Stimulated activated CD4-positive, alpha-beta T cell treated with anti-CD3 and anti-CD28 coated beads, Interleukin-4, amount 100 ng/mL, for 48 hours (primary cell): ENCODE measurements around the gene FAR1.
"Not testable (repeated sequence)": the region's sequence is repeated elsewhere in the genome, so short reads cannot be mapped to it uniquely, and the experiment has no call there.

Experiments used
- DNase-seq, 2 donors: peaks; one replicate each; pipeline ENCODE4 v3.0.0-alpha.2; 2020; ENCODE audit warnings: low read depth in 2 of 2

The FAR1 gene

DNA sequence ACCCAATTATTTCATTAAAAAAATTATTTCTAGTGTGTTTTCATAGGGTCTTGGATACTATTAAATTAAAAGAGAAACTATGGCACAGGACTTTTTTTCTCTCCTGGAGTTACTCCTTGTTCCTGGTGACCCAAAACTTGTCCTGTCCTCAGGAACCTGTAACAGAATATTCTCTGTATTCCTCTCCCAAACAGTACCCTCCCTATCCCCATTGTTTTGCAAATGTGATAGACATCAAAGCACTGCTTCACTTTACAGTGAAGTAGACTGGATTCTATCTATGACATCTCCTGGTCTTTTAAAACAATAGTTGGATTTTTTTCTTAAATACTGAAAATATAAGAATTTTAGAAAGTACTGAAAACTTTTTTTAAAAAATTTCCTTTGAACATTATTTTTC is 37.2 kb downstream of the FAR1 start:
- DNase-seq = no peak

DNA sequence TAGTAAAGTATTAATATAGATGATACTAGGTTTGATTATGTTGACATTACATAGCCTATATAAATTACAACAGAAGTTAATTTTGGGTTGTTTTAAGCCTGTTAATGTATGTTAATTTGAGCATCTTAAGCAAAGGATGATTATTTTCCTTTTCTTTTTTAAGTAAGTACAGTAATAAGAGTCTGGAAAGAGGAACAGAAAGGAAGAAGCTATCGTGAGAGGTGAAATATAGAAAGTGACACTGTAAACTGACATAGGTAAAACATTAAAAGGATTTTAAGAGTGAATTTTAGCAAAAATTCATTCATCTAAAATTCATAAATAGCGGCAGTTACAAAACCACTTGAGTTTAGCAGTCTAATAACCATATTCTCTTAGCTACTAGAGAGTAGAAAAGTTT is 45.5 kb downstream of the FAR1 start:
- no peak for DNase-seq

DNA sequence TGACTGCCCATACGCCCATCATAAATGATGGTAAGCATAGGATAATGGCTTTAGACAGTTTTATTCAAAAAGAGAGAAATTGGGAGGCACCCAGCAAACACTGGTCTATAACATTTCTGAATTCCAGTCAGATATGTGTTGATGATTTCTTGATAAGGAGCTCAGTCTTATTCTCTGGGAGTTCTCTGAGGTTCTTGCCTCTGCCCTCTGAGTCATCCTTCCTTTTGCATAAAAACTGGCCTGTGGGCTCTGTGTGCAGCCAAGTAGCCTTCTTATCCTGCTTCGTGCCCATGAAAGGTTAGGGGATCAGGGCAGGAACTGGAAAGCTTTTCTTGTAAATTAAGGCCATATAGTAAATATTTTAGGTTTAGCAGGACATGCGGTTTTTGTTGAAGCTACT is 48.9 kb downstream of the FAR1 start:
- no peak for DNase-seq

DNA sequence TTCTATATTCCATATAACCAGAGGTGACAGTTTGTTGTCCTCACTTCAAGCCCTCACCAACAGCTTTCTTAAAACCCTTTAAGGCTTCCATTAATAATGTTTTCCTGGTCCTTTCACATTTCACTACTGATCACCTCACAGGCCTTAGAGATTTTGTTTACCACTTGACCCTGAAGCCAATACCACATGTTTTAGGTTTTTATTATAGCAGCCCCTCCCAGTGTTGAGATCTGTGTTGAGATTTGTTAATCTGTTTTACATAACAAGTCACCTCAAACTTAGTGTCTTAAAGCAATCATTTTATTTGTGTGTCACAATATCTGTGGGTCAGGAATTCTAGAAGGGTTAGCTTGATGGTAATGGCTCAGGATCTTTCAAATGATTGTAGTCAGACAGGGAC is 49.9 kb downstream of the FAR1 start:
- DNase-seq = no peak

DNA sequence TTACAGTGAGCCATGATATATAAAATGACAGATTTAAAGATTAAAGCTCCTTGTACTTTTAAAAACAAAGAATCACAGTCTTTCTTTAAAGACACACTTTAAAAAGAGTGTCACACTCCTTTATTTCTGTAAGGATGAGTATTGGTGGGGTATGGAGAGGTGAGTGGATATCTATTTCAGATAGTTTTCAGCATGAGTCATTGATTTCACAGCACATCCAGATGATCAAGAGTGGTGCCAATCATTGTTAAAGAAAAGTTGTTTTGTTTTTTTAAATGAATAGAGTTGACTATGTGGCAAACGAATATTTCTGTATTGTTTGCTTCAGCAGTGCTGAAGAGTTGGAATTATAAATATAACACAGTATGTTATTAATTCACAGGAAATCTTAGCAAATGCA is 52.5 kb downstream of the FAR1 start:
- DNase-seq = no peak

DNA sequence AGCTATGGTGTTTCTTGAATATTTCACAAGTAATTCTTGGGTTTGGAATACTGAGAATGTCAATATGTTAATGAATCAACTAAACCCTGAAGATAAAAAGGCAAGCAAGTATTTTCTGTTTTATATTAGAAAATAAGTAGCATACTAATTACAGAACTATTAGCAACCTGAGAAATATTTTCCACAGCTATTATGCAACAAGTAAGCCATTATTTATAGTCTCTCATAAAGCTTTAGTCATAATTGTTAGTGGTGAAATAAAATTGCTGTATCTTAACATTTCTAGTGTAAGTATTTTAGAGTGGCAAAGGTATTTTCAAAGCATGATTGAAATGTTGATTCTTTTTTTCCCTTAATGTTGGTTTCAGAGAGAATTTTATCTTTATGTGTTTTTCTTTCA is 53.3 kb downstream of the FAR1 start:
- DNase-seq = no peak

DNA sequence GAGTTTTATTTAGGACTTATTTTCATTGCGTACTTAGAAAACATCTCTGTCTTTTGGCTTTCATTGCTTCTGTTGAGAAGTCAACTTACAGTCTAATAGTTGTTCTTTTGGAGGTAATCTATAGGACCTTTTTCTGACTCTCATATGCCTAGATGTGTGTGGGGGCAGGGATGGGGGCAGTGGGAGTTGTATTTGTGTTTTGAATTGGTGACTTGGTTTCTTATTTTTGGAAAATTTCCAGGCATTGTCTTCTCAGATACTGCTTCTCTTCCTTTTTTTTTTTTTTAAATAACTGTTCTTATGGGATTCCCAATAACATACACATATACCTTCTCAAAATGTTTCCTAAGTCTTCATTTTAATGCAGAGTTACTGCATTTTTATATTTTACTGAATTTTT is 58.0 kb downstream of the FAR1 start:
- DNase-seq = no peak

DNA sequence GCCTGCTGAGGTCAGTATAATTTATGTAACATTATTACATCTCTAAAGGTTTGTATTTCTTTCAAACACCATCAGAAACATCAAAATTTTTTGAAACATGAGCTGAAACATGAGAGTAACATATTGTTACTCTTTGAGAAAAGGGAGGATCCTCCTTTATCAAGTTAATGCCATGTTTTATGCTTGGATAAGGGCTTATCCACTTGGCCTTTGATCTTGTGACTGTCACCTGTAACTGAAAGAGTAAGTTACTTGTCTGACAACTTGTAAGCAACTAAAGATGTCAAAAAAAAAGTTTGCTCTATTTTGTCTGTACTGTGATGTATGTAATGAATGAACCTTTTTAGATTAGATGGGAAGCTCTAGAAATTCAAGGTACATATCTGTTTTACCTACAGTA is 59.6 kb downstream of the FAR1 start:
- DNase-seq = no peak

DNA sequence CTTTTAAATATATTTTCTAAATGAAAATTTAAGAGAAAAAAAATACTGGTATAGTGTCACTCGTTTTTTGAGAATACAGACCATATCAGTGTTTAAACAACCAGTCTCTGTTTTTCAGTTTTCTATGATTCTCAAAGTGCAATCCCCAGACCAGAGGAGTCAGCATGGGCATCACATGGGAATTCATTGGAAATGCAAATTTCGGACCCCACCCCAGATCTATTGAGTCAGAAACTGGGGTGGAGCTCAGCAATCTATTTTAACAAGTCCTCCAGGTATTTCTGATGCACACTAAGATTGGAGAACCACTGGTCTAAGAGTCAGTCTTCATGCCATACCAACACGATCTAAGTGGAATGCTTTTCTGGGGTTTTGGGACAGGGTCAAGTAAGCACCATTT is 66.1 kb downstream of the FAR1 start:
- DNase-seq = no peak

DNA sequence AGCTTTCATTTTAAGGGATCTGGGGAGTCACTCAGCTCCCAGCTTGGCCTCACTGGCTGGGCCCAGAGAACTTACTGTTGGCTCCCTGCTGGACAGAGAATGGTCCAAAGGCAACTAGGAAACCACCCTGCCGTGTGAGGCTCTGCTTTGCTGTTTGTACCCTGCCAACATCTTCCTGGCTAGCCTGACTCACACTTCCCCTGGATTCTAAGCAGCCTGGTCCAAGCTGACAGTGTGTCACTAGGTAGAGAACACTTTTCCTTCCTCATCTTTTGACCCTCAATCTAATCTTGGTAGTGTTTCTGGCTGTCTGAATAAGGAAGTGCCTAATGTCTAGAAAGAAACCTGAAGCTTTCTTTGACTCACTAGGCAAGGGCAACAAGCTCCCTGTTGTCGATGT is 76.7 kb downstream of the FAR1 start:
- DNase-seq = no peak

DNA sequence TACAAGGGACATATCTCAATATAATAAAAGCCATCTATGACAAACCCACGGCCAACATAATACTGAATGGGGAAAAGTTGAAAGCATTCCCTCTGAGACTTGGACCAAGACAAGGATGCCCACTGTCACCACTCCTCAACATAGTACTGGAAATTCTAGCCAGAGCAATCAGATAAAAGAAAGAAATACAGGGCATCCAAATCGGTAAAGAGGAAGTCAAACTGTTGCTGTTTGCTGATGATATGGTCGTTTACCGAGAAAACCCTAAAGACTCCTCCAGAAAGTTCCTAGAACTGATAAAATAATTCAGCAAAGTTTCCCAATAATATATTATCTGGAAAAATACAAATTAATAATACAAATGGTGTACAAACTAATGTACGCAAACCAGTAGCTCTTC is 84.8 kb downstream of the FAR1 start:
- DNase-seq = not testable (repeated sequence)

DNA sequence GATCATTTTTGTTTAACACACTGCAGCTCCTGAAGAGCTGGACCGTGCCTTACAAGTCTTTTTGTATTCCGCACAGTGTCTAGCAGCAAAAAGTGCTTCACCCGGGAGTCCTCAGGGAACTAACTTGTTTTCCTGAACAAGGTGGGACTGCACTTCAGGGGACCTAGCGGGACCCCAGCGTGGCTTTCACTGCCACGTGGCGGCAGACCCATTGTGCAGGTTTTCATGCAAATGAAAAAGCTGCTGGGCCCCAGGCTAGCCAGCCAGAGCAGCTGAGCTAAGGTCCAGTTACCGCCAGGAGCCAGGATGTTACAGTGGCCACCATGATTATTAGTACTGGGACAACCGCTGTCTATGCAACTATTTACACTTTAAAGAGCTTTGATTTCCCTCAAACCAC is 90.6 kb downstream of the FAR1 start:
- no peak for DNase-seq

DNA sequence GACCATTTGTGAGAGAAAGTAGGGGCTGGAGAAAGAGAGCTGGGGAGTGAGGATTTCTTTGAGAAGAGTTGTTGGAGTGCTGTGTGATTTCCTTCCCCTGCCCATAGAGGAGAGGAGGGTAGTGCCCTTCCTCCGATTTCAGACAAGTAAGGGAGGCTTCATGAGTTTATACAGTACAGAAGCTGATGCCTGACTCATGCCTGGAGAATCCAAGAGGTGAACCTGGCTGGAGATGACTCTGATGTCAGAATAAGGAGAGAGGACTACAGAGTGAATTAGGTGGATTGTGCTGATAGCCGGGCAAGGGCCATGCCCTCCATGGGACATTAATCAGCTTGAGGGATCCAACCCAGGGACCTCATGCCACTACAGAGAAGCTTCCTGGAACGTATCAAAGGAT is 91.6 kb downstream of the FAR1 start:
- no peak for DNase-seq

DNA sequence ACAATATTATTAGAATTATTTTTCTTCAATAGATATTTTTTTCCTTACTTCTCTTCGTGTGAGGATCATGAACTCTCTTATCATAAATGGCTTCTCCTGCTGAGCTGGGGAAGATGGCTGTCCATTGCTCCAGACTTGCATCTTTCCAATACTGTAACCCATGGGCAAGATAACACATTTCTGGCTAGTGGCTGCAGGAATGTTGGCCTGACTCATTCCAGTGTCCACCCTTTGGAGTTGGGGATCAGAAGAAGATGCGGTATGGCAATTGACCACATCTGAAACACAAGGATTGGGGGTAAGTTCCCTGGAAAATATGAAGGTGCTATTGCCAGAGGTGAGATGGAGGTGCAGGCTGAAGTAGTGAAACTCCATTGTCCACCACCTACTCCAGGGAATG is 92.8 kb downstream of the FAR1 start:
- no peak for DNase-seq

DNA sequence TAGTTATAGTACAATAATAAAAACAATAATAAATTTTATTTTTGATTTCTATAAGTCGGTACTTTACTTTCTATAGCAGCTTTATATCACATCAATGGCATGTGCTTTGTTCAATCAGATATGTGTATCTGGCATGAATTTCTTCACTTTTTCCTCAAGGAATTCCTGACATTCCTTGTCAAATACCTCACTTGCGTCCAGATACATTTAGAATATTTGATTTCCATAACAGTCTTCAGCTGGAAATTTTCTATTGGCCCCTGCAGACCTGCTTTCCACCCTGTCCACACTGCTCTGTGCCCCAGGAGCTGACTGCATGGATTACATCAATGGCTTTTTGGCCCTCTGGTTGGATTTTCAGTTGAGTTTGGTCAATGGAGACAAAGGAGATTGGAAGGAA is 93.2 kb downstream of the FAR1 start:
- no peak for DNase-seq

DNA sequence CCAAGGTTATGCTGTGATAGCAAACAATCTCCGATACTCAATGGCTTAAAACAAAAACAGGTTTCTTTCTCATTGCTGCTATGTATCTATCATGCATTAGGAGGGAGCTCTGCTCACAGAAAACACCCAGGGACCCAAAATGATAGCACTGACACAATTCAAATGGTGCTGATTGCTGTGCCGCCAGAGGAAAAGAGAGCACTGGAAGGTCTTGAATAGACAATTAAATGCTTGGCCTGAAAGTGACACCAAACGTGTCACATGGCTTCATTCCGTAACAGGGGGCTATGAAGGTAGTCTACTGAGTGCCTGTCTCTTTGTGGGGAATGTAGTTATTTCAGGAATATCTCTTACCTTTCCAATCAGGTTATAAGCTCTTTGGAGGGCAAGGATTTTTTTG is 94.2 kb downstream of the FAR1 start:
- no peak for DNase-seq

DNA sequence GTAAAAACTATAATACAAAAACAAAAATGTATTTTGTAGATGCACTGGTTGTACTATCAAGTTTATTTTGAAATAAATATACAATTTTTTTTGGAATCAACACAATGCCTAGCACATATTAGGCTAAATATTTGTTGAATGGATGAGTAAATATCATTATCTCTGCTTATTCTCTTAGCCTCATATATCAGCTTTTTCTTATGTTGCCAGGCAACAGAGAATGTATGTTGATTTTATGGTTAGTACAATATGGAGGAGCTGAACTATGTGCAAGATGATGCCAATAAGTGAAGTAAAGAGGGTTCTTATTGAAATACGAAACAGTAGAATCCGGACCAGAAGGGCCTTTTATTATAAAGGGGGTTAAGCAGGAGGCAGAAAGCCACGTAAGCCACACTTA is 94.9 kb downstream of the FAR1 start:
- DNase-seq = no peak

DNA sequence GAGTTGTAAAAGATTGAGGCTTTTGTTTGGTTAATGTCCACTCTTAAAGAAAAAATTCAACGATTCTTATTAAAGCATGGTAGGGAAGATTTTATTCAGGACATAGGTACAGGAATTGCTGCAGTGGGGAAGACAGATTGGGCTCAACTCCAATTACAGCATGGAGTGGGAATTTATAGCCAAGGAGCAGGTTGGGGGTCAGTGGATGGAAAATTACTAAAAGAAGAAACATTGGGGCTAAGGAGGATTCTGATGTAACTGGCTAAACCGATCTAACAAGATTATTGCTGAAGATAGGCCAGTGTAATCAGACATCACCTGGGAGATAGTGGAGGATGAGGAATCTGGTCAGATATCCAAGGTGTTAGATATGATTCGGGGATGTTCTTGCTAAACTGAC is 97.4 kb downstream of the FAR1 start:
- no peak for DNase-seq

DNA sequence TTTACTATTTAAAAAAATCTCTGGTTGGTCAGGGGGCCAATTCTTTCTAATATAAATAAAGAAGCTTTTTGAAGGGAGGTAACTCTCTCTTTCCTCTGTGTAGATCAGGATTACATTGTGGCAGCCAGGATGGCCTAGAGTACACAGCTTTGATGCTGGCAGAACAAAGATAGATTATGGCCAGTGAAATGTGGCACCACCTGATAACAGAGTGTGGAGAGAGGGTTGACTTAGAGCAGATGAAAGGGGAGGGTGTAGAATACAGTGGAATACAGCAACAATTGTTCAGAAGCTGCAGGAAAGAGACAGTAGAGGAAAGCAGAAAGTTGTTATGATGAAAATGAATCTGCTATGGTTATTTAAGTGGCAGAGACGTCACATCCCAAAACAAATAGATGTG is 99.0 kb downstream of the FAR1 start:
- DNase-seq = no peak

DNA sequence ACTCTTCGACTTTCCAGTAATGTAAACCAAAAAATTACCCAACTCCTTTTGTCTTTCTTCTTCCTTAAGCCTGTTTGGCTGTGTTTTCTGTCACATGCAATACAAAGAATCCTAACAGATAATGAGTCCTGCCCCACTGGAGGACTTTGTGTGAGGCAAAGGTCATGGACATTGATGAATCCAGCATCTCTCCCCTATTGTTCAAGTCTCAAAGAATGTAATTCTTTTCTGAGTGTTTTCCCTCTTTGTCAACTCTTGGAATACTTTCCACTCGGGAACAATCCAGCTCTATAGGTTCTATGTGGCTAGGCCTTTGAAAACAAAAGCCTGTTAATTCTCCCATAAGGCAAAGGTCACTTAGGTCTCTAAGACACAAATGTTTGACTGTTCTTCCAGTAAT is 100.7 kb downstream of the FAR1 start:
- DNase-seq = no peak

DNA sequence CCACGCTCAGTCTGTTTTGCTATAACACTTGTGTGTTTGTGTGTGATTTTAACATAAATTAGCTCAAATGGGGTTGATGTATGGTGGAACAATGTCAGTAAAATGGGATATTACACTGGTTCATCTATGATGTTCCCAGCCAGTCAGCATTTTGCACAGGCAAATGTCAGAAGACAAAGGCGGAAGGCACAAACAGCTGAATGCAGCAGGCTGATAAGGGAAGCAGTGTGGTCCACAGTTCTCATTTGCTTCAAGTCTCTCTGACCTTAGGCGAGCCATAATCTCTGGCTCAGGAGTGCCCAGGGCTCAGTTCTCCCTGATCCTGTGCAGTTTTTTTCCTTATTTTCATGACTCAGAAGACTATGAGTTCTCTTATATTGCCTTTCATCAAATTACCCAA is 102.7 kb downstream of the FAR1 start:
- no peak for DNase-seq

DNA sequence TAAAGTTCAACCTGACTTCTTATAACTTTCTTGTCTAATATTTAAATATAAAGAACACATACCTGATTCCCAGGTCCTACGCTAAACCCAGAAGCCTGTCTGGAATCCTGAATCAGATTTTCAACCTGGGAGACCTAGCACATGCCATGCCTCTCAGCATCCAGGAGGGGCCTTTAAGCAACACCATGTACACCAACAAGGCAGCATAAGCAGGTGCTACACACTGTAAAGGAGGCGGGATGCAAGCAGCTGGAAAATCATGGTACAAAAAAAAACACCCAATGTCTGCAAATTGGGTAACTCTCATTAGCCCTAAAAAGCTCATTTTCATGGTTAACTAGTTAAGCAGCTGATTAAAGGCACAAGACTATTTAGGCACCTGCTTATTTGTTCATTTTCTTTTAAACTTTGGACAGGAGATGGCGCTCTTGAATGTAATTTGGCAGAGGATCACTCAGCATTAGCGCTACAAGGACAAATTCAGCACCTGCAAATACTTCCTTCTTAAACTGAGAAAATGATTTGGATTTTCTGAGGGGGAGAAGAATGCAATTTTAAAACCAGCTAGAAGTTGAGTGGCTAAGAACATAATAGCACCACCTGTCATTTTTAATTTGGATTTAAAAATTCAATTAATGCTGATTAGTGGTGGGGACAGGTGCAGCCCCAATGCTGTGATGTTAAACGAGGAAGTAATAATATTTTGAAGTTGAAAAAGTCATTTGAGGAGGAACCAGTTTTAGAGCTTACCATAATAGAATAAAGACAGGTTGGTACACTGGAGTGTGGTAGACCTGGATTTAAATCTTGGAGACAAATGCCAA is 104.0 kb downstream of the FAR1 start:
- DNase-seq = no peak

DNA sequence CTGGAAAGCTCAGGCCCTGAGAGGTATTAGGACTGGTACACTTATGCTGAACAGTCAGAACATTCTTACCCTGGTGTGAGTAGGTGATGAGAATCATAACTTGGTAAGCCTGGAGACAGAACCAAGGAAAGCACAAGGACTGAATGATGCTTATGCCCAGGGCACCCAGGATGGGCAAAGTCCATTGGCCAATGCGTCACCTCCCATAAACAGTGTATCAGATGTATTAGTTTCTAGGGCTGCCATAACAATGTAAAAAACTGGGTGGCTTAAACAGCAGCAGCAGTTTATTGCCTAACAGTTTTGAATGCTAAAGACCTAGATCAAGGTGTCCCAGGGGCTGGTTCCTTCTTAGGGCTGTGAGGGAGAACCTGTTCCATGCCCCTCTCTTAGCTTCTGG is 107.0 kb downstream of the FAR1 start:
- DNase-seq = no peak

DNA sequence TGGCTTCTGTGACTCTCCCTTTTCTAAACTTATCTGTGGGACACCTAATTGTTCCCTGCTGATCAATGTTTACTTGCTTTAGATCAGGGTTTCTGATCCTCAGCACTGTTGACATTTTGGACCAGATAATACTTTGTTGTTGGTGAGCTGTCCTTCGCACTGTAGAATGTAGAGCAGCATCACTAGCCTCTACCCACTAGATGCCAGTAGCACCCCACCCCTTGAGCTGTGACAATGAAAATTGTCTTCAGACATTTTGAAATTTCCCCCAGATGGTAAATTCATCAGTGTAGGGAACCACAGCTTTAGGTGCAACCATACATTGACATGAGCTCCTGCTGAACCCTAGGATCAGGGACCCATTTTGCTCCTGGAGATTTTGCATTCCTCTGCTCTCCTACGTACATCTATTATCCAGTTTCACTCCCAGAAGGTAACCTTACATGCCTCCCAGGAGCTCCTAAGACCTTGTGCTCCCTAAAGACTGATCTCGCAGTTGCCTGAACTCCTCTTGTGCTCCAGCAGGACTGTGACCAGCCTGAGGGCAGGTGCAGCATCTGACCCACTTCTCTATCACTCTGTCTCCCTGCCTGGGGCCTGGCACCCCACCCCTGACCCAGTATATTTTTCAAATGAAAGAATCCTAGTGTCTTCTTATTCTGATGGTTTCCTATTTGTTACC is 107.8 kb downstream of the FAR1 start:
- DNase-seq = peak in 1 of 2 donors; percentile 2
